Measurements from ENCODE around the gene PCYT2. TPM values are rescaled to one million over a fixed set of nuclear protein-coding genes. Genes with fewer than 3 reads are reported as not detected.

The PCYT2 gene
- total and polyA plus RNA-seq, 7 experiments from 2014 or later = 17.5 to 43.6 (median 27.0) TPM

GRCh38 chr17:81902023-81902652, 9.1 kb downstream of the PCYT2 start, which contains the start of gene NPB:
Gene NPB, plus strand, starts transcription at chr17:81902238. Its CDS starts 40 bp downstream, at chr17:81902278.
- Histone ChIP-seq H3K9me3 (ENCODE audit: control insufficient read depth in 2 of 3, low read length in 3 of 3) (no peaks in the 10 kb centered on the region), H3K27ac (ENCODE audit: low read depth, low read length) (no peak within 1 kb of the TSS), H3K4me3 (ENCODE audit: low read length) (no peak within 1 kb of the TSS), H3K27me3 (ENCODE audit: control insufficient read depth in 2 of 2, insufficient read depth in 2 of 2, low read length in 2 of 2) (peaks cover 0 to 4% of the 10 kb centered on the region in 2 donors), H3K36me3 (ENCODE audit: control insufficient read depth in 2 of 3, insufficient read depth in 3 of 3, low read length in 3 of 3) (peaks cover 0 to 66% (median 11%) of the 10 kb centered on the region in 3 experiments), H3K4me1 (ENCODE audit: control insufficient read depth in 2 of 2, insufficient read depth in 2 of 2, low read length in 2 of 2) (no peaks in the 10 kb centered on the region)
- CTCF ChIA-PET = interaction anchor here (0.5 kb wide), 1 partner anchor 653 kb away, joined by 4 read pairs; no protein-coding TSS in a partner anchor
- Mint-ChIP-seq H3K27ac (no peak within 1 kb of the TSS), H3K36me3 (peaks cover 5 to 22% (median 17%) of the 10 kb centered on the region in 5 donors), H3K9me3 (no peaks in the 10 kb centered on the region), H3K4me1 (peaks cover 0 to 10% (median 8%) of the 10 kb centered on the region in 7 donors), H3K27me3 (peaks cover 8 to 18% (median 8%) of the 10 kb centered on the region in 5 donors), H3K4me3 (peak within 1 kb of the TSS in 8 of 10 donors; percentile 3 to 70 (median 34))
- peak; percentile 34 for ATAC-seq
- intact Hi-C loops (cut with micrococcal nuclease) = no loop called here
- POLR2A ChIA-PET = interaction anchor here (0.9 to 1.0 kb wide), 2 partner anchors 9 to 15 kb away, joined by 3 to 4 read pairs; partner anchors contain the start of gene PCYT2
- no peak for DNase-seq

- ChIA-PET CTCF (no interaction called here), POLR2A (interaction anchor here (1.0 kb wide), 1 partner anchor 16 kb away, joined by 3 read pairs; no protein-coding TSS in a partner anchor)
- Histone ChIP-seq H3K36me3 (ENCODE audit: control insufficient read depth in 2 of 3, insufficient read depth in 3 of 3, low read length in 3 of 3) (peaks cover 0 to 61% (median 11%) of the 10 kb centered on the region in 3 experiments), H3K9me3 (ENCODE audit: control insufficient read depth in 2 of 3, low read length in 3 of 3) (no peaks in the 10 kb centered on the region), H3K4me1 (ENCODE audit: control insufficient read depth in 2 of 2, insufficient read depth in 2 of 2, low read length in 2 of 2) (no peaks in the 10 kb centered on the region), H3K27ac (ENCODE audit: low read depth, low read length) (no peak overlapping the region), H3K27me3 (ENCODE audit: control insufficient read depth in 2 of 2, insufficient read depth in 2 of 2, low read length in 2 of 2) (peaks cover 0 to 4% of the 10 kb centered on the region in 2 donors), H3K4me3 (ENCODE audit: low read length) (no peak overlapping the region)
- Mint-ChIP-seq H3K27me3 (peaks cover 8 to 18% (median 8%) of the 10 kb centered on the region in 5 donors), H3K27ac (peak overlapping the region in 1 of 9 donors; percentile 54), H3K4me3 (peak overlapping the region in 9 of 10 donors; percentile 3 to 70 (median 54)), H3K36me3 (peaks cover 5 to 23% (median 17%) of the 10 kb centered on the region in 5 donors), H3K4me1 (peaks cover 0 to 10% (median 8%) of the 10 kb centered on the region in 7 donors), H3K9me3 (no peaks in the 10 kb centered on the region)
- peak; percentile 12 for ATAC-seq
- DNase-seq = no peak
- intact Hi-C loops (cut with micrococcal nuclease) = no loop called here
Measured at GRCh38 chr17:81901167-81902022, 9.8 kb downstream of the PCYT2 start.

- H3K36me3 Mint-ChIP-seq = peaks cover 5 to 28% (median 17%) of the 10 kb centered on the region in 5 donors
- Histone ChIP-seq H3K9me3 (ENCODE audit: control insufficient read depth in 2 of 3, low read length in 3 of 3) (no peaks in the 10 kb centered on the region), H3K4me3 (ENCODE audit: low read length) (no peak overlapping the region), H3K36me3 (ENCODE audit: control insufficient read depth in 2 of 3, insufficient read depth in 3 of 3, low read length in 3 of 3) (peaks cover 0 to 58% (median 12%) of the 10 kb centered on the region in 3 experiments), H3K4me1 (ENCODE audit: control insufficient read depth in 2 of 2, insufficient read depth in 2 of 2, low read length in 2 of 2) (no peaks in the 10 kb centered on the region), H3K27me3 (ENCODE audit: control insufficient read depth in 2 of 2, insufficient read depth in 2 of 2, low read length in 2 of 2) (peaks cover 0 to 4% of the 10 kb centered on the region in 2 donors), H3K27ac (ENCODE audit: low read depth, low read length) (no peak overlapping the region)
- peaks cover 0 to 10% (median 8%) of the 10 kb centered on the region in 7 donors for H3K4me1 Mint-ChIP-seq
- peaks cover 8 to 18% (median 8%) of the 10 kb centered on the region in 5 donors for H3K27me3 Mint-ChIP-seq
- DNase-seq = no peak
- H3K4me3 Mint-ChIP-seq = peak overlapping the region in 3 of 10 donors; percentile 47 to 70 (median 55)
- no peaks in the 10 kb centered on the region for H3K9me3 Mint-ChIP-seq
- peak overlapping the region in 1 of 9 donors; percentile 54 for H3K27ac Mint-ChIP-seq
- no peak for ATAC-seq
- CTCF ChIA-PET = no interaction called here
- intact Hi-C loops (cut with micrococcal nuclease) = no loop called here
- POLR2A ChIA-PET = no interaction called here
Measured at GRCh38 chr17:81900181-81900820, 10.9 kb downstream of the PCYT2 start.

- Mint-ChIP-seq H3K27ac (no peak overlapping the region), H3K36me3 (peaks cover 5 to 31% (median 17%) of the 10 kb centered on the region in 5 donors)
Measured at GRCh38 chr17:81899514-81900166, 11.6 kb downstream of the PCYT2 start.

GRCh38 chr17:81898885-81899284, 12.3 kb downstream of the PCYT2 start:
- ChIA-PET POLR2A (no interaction called here), CTCF (no interaction called here)
- Histone ChIP-seq H3K4me3 (ENCODE audit: low read length) (no peak overlapping the region), H3K9me3 (ENCODE audit: control insufficient read depth in 2 of 3, low read length in 3 of 3) (no peaks in the 10 kb centered on the region), H3K27me3 (ENCODE audit: control insufficient read depth in 2 of 2, insufficient read depth in 2 of 2, low read length in 2 of 2) (peaks cover 0 to 4% of the 10 kb centered on the region in 2 donors), H3K4me1 (ENCODE audit: control insufficient read depth in 2 of 2, insufficient read depth in 2 of 2, low read length in 2 of 2) (no peaks in the 10 kb centered on the region), H3K27ac (ENCODE audit: low read depth, low read length) (no peak overlapping the region), H3K36me3 (ENCODE audit: control insufficient read depth in 2 of 3, insufficient read depth in 3 of 3, low read length in 3 of 3) (peaks cover 0 to 49% (median 14%) of the 10 kb centered on the region in 3 experiments)
- no peak overlapping the region for H3K4me3 Mint-ChIP-seq
- DNase-seq (no peak), ATAC-seq (no peak)
- H3K27ac Mint-ChIP-seq = no peak overlapping the region
- intact Hi-C loops (cut with micrococcal nuclease) = no loop called here
- H3K36me3 Mint-ChIP-seq = peaks cover 5 to 31% (median 17%) of the 10 kb centered on the region in 5 donors
- H3K27me3 Mint-ChIP-seq = peaks cover 8 to 18% (median 8%) of the 10 kb centered on the region in 5 donors
- H3K4me1 Mint-ChIP-seq = peaks cover 0 to 10% (median 8%) of the 10 kb centered on the region in 7 donors
- H3K9me3 Mint-ChIP-seq = no peaks in the 10 kb centered on the region

More at GRCh38 chr17:81899514-81900166, 11.6 kb downstream of the PCYT2 start:
- intact Hi-C loops (cut with micrococcal nuclease) = no loop called here
- H3K4me3 Mint-ChIP-seq = no peak overlapping the region
- H3K4me3 ChIP-seq (ENCODE audit: low read length) = no peak overlapping the region
- ChIA-PET POLR2A (no interaction called here), CTCF (no interaction called here)
- H3K27me3 Mint-ChIP-seq = peaks cover 8 to 18% (median 8%) of the 10 kb centered on the region in 5 donors
- no peaks in the 10 kb centered on the region for H3K9me3 ChIP-seq (ENCODE audit: control insufficient read depth in 2 of 3, low read length in 3 of 3)
- peaks cover 0 to 10% (median 8%) of the 10 kb centered on the region in 7 donors for H3K4me1 Mint-ChIP-seq
- peaks cover 0 to 54% (median 14%) of the 10 kb centered on the region in 3 experiments for H3K36me3 ChIP-seq (ENCODE audit: control insufficient read depth in 2 of 3, insufficient read depth in 3 of 3, low read length in 3 of 3)
- H3K4me1 ChIP-seq (ENCODE audit: control insufficient read depth in 2 of 2, insufficient read depth in 2 of 2, low read length in 2 of 2) = no peaks in the 10 kb centered on the region
- DNase-seq (no peak), ATAC-seq (no peak)
- H3K27me3 ChIP-seq (ENCODE audit: control insufficient read depth in 2 of 2, insufficient read depth in 2 of 2, low read length in 2 of 2) = peaks cover 0 to 4% of the 10 kb centered on the region in 2 donors
- no peaks in the 10 kb centered on the region for H3K9me3 Mint-ChIP-seq
- no peak overlapping the region for H3K27ac ChIP-seq (ENCODE audit: low read depth, low read length)
